Measurements from ENCODE around the gene METTL21C.

METTL21C gene

DNA sequence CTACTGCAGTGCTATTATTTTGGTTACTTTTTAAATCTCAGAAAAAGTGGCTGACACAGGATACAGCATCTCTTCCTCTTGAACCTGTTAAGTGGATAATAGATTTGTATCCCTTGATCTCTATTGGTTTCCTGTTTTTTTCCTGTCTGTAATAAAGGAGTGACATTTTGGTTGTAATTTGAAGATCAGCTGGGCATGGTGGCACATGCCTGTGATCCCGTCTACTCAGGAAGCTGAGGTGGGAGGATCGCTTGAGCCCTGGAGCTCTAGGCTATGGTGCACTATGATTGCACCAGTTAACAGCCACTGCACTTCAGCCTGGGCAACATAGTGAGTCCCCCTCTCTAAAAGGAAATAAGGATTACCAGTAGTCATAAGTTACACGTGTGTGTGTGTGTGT is 46.8 kb downstream of the METTL21C start:
- no peaks in the 10 kb centered on the region for H3K4me1 ChIP-seq (ENCODE audit: control insufficient read depth, insufficient read depth, low read length)
- peaks cover 22 to 69% of the 10 kb centered on the region in 2 experiments; a peak in 2 of 3 replicates for H3K36me3 ChIP-seq (ENCODE audit: control insufficient read depth in 2 of 2, insufficient read depth in 1 of 2, low read length in 2 of 2)
- no peak for TF ChIP-seq ZNF184 (tag by site-specific recombination; IDR thresholded peaks at IDR 0.05)
- TF ChIP-seq KLF1 (tag by site-specific recombination; IDR thresholded peaks at IDR 0.05): no peak
- H3K9me3 ChIP-seq (ENCODE audit: control insufficient read depth, insufficient read depth, low read depth, low read length): no peaks in the 10 kb centered on the region
- no peak overlapping the region for H3K4me3 ChIP-seq (ENCODE audit: low read depth, low read length)
- no peak overlapping the region for H3K27ac ChIP-seq (ENCODE audit: extremely low read depth, low read depth, low read length)
- POLR2A ChIA-PET: no interaction called here
- CTCF ChIA-PET: no interaction called here

DNA sequence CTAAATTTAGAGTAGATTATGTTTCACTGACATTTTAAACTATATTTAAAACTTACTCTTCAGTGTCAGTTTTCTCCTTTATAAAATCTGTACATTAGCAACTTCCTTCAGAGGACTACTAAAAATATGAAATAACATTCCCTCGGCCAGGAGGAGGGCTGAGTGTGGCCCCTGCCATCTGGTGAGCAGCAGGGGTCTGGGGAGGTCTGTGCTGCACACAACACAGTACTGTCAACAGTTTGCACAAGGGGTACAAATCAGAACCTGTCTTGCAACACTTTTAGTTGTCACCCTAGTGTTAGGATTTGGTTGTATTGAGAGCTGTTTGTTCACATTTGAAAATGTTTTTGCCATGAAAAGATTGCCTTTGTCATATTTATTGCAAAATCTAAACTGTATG is 49.1 kb downstream of the METTL21C start:
- peaks cover 23 to 85% of the 10 kb centered on the region in 2 experiments for H3K36me3 ChIP-seq (ENCODE audit: control insufficient read depth in 2 of 2, insufficient read depth in 1 of 2, low read length in 2 of 2)
- no peaks in the 10 kb centered on the region for H3K4me1 ChIP-seq (ENCODE audit: control insufficient read depth, insufficient read depth, low read length)
- TF ChIP-seq ZNF175 (tag by site-specific recombination; IDR thresholded peaks at IDR 0.05): no peak
- no peak for TF ChIP-seq ZNF341 (tag by site-specific recombination; IDR thresholded peaks at IDR 0.05; ENCODE audit: low read depth)
- TF ChIP-seq ZNF23 (tag by site-specific recombination; IDR thresholded peaks at IDR 0.05; ENCODE audit: borderline replicate concordance): no peak
- TF ChIP-seq ZNF610 (tag by site-specific recombination; IDR thresholded peaks at IDR 0.05; ENCODE audit: borderline replicate concordance): no peak
- no peak for TF ChIP-seq ZNF221 (tag by site-specific recombination; IDR thresholded peaks at IDR 0.05; ENCODE audit: borderline replicate concordance)
- no peak for TF ChIP-seq ZNF626 (tag by site-specific recombination; IDR thresholded peaks at IDR 0.05)
- no peak for TF ChIP-seq ZNF544 (tag by site-specific recombination; IDR thresholded peaks at IDR 0.05)
- no peak for TF ChIP-seq ZNF114 (tag by site-specific recombination; IDR thresholded peaks at IDR 0.05)
- TF ChIP-seq ZFHX2 (tag by site-specific recombination; conservative IDR thresholded peaks at IDR 0.05): no peak
- TF ChIP-seq OVOL3 (tag by site-specific recombination; IDR thresholded peaks at IDR 0.05): no peak
- no peak for TF ChIP-seq ZNF239 (tag by site-specific recombination; IDR thresholded peaks at IDR 0.05)
- no peak for TF ChIP-seq ZNF701 (tag by site-specific recombination; IDR thresholded peaks at IDR 0.05)
- no peaks in the 10 kb centered on the region for H3K9me3 ChIP-seq (ENCODE audit: control insufficient read depth, insufficient read depth, low read depth, low read length)
- ChIA-PET POLR2A (no interaction called here), CTCF (no interaction called here)
- no peak overlapping the region for H3K27ac ChIP-seq (ENCODE audit: extremely low read depth, low read depth, low read length)
- no peak overlapping the region for H3K4me3 ChIP-seq (ENCODE audit: low read depth, low read length)

DNA sequence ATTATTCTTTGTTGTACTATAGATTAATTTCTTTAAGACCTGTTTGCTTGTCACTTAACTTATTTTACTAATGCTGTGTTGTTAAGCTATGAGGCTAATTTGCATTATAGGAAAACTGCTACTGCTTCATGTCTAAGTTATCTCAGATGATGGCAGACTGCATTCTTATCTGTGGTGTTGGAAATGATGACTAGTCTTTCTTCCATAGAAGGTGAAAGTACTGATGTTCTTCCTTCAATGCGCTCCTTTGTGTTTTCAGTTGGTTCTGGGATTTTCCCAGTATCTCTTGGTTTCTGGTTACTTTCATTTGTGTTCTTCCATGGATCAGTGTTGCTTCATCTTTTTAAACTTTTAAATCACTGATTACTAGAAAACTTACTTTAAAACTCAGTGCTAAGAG is 51.2 kb downstream of the METTL21C start:
- H3K4me1 ChIP-seq (ENCODE audit: control insufficient read depth, insufficient read depth, low read length): no peaks in the 10 kb centered on the region
- TF ChIP-seq ZNF610 (tag by site-specific recombination; IDR thresholded peaks at IDR 0.05; ENCODE audit: borderline replicate concordance) (no peak), ZNF544 (tag by site-specific recombination; IDR thresholded peaks at IDR 0.05) (no peak), ZNF423 (tag by site-specific recombination; IDR thresholded peaks at IDR 0.05) (no peak), HOXD13 (CRISPR knock-in tag; IDR thresholded peaks at IDR 0.05; ENCODE audit: borderline replicate concordance) (no peak), FEZF1 (tag by site-specific recombination; IDR thresholded peaks at IDR 0.05) (no peak), TCF7L2 (IDR thresholded peaks at IDR 0.05; ENCODE audit: borderline replicate concordance, low read depth, low read length) (no peak), ZNF311 (tag by site-specific recombination; IDR thresholded peaks at IDR 0.05; ENCODE audit: borderline replicate concordance) (no peak), ZNF221 (tag by site-specific recombination; IDR thresholded peaks at IDR 0.05; ENCODE audit: borderline replicate concordance) (no peak), ZNF354C (tag by site-specific recombination; IDR thresholded peaks at IDR 0.05; ENCODE audit: borderline replicate concordance, low read depth) (no peak), GLIS1 (tag by site-specific recombination; IDR thresholded peaks at IDR 0.05) (no peak)
- TF ChIP-seq, protein P1, sequence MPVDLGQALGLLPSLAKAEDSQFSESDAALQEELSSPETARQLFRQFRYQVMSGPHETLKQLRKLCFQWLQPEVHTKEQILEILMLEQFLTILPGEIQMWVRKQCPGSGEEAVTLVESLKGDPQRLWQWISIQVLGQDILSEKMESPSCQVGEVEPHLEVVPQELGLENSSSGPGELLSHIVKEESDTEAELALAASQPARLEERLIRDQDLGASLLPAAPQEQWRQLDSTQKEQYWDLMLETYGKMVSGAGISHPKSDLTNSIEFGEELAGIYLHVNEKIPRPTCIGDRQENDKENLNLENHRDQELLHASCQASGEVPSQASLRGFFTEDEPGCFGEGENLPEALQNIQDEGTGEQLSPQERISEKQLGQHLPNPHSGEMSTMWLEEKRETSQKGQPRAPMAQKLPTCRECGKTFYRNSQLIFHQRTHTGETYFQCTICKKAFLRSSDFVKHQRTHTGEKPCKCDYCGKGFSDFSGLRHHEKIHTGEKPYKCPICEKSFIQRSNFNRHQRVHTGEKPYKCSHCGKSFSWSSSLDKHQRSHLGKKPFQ (tag by site-specific recombination; IDR thresholded peaks at IDR 0.05): no peak
- TF ChIP-seq, protein P2, sequence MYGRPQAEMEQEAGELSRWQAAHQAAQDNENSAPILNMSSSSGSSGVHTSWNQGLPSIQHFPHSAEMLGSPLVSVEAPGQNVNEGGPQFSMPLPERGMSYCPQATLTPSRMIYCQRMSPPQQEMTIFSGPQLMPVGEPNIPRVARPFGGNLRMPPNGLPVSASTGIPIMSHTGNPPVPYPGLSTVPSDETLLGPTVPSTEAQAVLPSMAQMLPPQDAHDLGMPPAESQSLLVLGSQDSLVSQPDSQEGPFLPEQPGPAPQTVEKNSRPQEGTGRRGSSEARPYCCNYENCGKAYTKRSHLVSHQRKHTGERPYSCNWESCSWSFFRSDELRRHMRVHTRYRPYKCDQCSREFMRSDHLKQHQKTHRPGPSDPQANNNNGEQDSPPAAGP (tag by site-specific recombination; IDR thresholded peaks at IDR 0.05): no peak
- no peak overlapping the region for H3K4me3 ChIP-seq (ENCODE audit: low read depth, low read length)
- H3K36me3 ChIP-seq (ENCODE audit: control insufficient read depth in 2 of 2, insufficient read depth in 1 of 2, low read length in 2 of 2): peaks cover 14 to 80% of the 10 kb centered on the region in 2 experiments
- ChIA-PET POLR2A (no interaction called here), CTCF (no interaction called here)
- no peaks in the 10 kb centered on the region for H3K9me3 ChIP-seq (ENCODE audit: control insufficient read depth, insufficient read depth, low read depth, low read length)
- H3K27ac ChIP-seq (ENCODE audit: extremely low read depth, low read depth, low read length): no peak overlapping the region

Data from HEK293 (cell line).